GM21825 (cell line): ENCODE data around the gene CHAT.

Source experiments
- ATAC-seq: cut with Tn5 transposase; IDR thresholded peaks from one replicate; pipeline ENCODE4 v1.9.1; 2021; ENCODE audit warnings: mild to moderate bottlenecking, moderate library complexity; ENCODE audit not compliant: unreplicated experiment

Gene CHAT

GRCh38 chr10:49627644-49628247, 13.9 kb downstream of the CHAT start:
- no peak for ATAC-seq

- no peak for ATAC-seq
Measured at GRCh38 chr10:49628599-49628998, 14.8 kb downstream of the CHAT start.

- ATAC-seq = no peak
Measured at GRCh38 chr10:49629431-49629881, 15.6 kb downstream of the CHAT start.

GRCh38 chr10:49631975-49632374, 18.1 kb downstream of the CHAT start:
- ATAC-seq = no peak

- ATAC-seq = no peak
Measured at GRCh38 chr10:49632406-49633317, 18.8 kb downstream of the CHAT start.

GRCh38 chr10:49633327-49634068, 19.7 kb downstream of the CHAT start:
- ATAC-seq = no peak

- ATAC-seq = no peak
Measured at GRCh38 chr10:49634069-49634660, 20.3 kb downstream of the CHAT start.

GRCh38 chr10:49642311-49642710, 28.5 kb downstream of the CHAT start:
- no peak for ATAC-seq

GRCh38 chr10:49643241-49644034, 29.6 kb downstream of the CHAT start:
- ATAC-seq = no peak

GRCh38 chr10:49644035-49644646, 30.3 kb downstream of the CHAT start:
- ATAC-seq = no peak

- no peak for ATAC-seq
Measured at GRCh38 chr10:49645417-49645816, 31.6 kb downstream of the CHAT start.

GRCh38 chr10:49645871-49646870, 32.3 kb downstream of the CHAT start:
- ATAC-seq = no peak

- no peak for ATAC-seq
Measured at GRCh38 chr10:49647554-49647953, 33.7 kb downstream of the CHAT start.

- ATAC-seq = no peak
Measured at GRCh38 chr10:49647985-49648795, 34.4 kb downstream of the CHAT start.

GRCh38 chr10:49649294-49649693, 35.5 kb downstream of the CHAT start:
- no peak for ATAC-seq

GRCh38 chr10:49649936-49650723, 36.3 kb downstream of the CHAT start:
- no peak for ATAC-seq

GRCh38 chr10:49650724-49651034, 36.8 kb downstream of the CHAT start:
- no peak for ATAC-seq
